Upper lobe of right lung (tissue), 1 donor: ENCODE data around the gene NINJ2. TPM values are rescaled to one million over a fixed set of nuclear protein-coding genes. Genes with fewer than 3 reads are reported as not detected.

Experiments used
- ATAC-seq: fragments of 200-7000 bp; cut with Tn5 transposase; one replicate; pipeline ENCODE4 v1.9.1; 2020; ENCODE audit warnings: mild to moderate bottlenecking, moderate library complexity
- DNase-seq: peaks from one replicate; pipeline ENCODE4 v3.0.0-alpha.2; 2020
- H3K27ac ChIP-seq: fragments of 200-600 bp; one replicate; pipeline ENCODE4 v1.8.0; 2022
- H3K27me3 ChIP-seq: fragments of 200-600 bp; one replicate; pipeline ENCODE4 v1.8.0; 2022; ENCODE audit warnings: mild to moderate bottlenecking
- H3K36me3 ChIP-seq: fragments of 200-600 bp; one replicate; pipeline ENCODE4 v1.8.0; 2022
- H3K4me1 ChIP-seq: fragments of 200-600 bp; one replicate; pipeline ENCODE4 v1.8.0; 2022
- H3K4me3 ChIP-seq: fragments of 200-600 bp; one replicate; pipeline ENCODE4 v1.8.0; 2022; ENCODE audit warnings: mild to moderate bottlenecking
- H3K9me3 ChIP-seq: fragments of 200-600 bp; one replicate; pipeline ENCODE4 v1.8.0; 2022
- intact Hi-C: fragments of 100-400 bp; cut with DNase I; formaldehyde crosslinking; loops from one replicate; pipeline ENCODE4 v1.11.0; 2022
- total RNA-seq: library from RNA; stranded (reverse); fragmentation: NEBNext Ultra II Directional; extraction: Animal tissue kit (Norgen Biotek cat#: 25700); gene quantifications from one replicate; pipeline ENCODE4 v1.2.1, GENCODE V29; 2021
- TF ChIP-seq, protein P1 (sequence below): fragments of 200-600 bp; IDR thresholded peaks from one replicate; pipeline ENCODE4 v1.8.0; 2022; ENCODE audit warnings: antibody characterized with exemption
- donor health status: DM: no; HTN: yes; CAD: no; lungs with severe emphysema.

Gene NINJ2
- total RNA-seq, 1 donor from 2014 or later = 23.4 TPM

DNA sequence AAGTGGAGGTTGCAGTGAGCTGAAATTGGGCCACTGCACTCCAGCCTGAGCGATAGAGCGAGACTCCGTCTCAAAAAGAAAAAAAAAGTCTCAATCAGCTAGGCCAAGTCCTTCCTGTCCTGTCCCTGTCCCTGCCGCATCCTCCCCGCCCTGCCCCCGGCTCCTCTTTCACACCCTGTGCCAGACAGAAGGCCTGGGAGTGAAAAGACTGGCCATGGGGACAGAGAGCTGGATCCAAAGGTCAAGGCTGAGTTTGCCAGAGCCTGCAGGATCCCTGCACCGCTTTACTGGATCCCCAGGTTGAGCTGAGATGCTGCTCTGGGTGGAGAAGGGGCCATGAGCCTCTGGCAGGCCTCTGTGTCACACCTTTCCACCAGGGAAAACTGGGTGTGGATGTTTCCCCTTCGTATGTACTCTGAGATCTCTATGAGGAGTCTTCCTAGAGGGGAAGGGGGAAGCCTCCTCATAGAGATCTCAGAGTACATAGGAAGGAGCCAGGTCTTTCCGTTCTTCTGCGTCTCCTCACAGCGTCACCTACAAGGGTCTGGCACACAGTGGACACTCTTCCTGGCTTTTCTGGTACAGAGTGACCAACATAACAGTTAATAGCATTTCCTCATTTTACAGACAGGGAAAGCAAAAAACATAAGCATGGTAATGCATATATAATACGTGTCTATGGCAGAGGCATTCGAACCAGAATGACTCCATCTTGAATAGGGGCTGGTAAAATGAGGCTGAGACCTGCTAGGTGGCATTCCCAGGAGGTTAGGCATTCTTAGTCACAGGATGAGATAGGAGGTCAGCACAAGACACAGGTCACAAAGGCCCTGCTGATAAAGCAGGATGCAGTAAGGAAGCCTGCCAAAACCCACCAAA is 35.1 kb downstream of the NINJ2 start:
- H3K4me3 ChIP-seq = no peak overlapping the region
- H3K36me3 ChIP-seq = no peaks in the 10 kb centered on the region
- peaks cover 20% of the 10 kb centered on the region for H3K4me1 ChIP-seq
- TF ChIP-seq, protein P1, sequence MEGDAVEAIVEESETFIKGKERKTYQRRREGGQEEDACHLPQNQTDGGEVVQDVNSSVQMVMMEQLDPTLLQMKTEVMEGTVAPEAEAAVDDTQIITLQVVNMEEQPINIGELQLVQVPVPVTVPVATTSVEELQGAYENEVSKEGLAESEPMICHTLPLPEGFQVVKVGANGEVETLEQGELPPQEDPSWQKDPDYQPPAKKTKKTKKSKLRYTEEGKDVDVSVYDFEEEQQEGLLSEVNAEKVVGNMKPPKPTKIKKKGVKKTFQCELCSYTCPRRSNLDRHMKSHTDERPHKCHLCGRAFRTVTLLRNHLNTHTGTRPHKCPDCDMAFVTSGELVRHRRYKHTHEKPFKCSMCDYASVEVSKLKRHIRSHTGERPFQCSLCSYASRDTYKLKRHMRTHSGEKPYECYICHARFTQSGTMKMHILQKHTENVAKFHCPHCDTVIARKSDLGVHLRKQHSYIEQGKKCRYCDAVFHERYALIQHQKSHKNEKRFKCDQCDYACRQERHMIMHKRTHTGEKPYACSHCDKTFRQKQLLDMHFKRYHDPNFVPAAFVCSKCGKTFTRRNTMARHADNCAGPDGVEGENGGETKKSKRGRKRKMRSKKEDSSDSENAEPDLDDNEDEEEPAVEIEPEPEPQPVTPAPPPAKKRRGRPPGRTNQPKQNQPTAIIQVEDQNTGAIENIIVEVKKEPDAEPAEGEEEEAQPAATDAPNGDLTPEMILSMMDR = no peak
- H3K27ac ChIP-seq = no peak overlapping the region
- intact Hi-C loops = no loop called here
- H3K9me3 ChIP-seq = no peaks in the 10 kb centered on the region
- H3K27me3 ChIP-seq = no peaks in the 10 kb centered on the region
- DNase-seq (no peak), ATAC-seq (no peak)

DNA sequence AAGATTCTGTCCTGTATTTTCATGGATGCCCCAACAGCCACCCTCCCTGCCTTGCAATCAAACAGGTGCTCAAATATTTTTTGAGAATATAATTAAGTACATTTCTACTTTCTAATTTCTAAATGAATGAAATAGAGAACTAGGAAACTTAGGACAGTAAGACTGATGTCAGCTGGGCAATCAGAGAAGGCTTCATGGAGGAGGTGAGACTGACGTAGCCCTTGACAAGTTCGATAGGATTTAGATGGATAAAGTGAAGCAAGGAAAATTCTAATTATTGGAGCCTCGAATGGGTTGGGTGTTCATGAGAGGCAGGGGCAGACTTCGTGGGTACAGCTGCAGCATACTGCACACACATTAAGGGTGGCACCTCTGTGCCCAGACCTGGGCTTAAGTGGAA is 36.0 kb downstream of the NINJ2 start:
- intact Hi-C loops = no loop called here
- Histone ChIP-seq H3K4me3 (no peak overlapping the region), H3K4me1 (peaks cover 24% of the 10 kb centered on the region), H3K27ac (no peak overlapping the region), H3K36me3 (no peaks in the 10 kb centered on the region), H3K9me3 (no peaks in the 10 kb centered on the region), H3K27me3 (no peaks in the 10 kb centered on the region)
- DNase-seq = no peak
- TF ChIP-seq, protein P1 = no peak
- no peak for ATAC-seq

DNA sequence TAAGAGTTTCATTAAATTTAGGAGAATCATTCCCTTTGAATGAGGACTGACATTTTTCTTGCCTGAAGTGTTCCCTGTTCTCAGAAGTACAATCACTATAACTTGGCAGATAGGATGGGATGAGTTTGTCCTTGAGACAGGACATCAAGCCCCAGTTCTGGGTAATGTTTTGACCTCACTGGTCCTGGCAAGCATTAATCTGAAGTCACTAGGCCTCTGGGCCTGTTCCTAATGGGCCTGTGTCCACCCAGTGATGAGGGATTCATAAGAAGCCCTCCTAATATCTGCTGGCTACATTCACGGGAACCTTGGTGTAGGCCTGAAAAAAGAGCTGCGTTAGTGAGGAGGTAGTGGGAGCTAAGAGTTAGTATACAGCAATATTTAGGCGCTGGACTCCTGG is 37.2 kb downstream of the NINJ2 start:
- H3K27me3 ChIP-seq = no peaks in the 10 kb centered on the region
- H3K27ac ChIP-seq = no peak overlapping the region
- intact Hi-C loops = no loop called here
- H3K9me3 ChIP-seq = no peaks in the 10 kb centered on the region
- DNase-seq = no peak
- TF ChIP-seq, protein P1 = no peak
- ATAC-seq = no peak
- H3K36me3 ChIP-seq = no peaks in the 10 kb centered on the region
- no peak overlapping the region for H3K4me3 ChIP-seq
- H3K4me1 ChIP-seq = peaks cover 13% of the 10 kb centered on the region

DNA sequence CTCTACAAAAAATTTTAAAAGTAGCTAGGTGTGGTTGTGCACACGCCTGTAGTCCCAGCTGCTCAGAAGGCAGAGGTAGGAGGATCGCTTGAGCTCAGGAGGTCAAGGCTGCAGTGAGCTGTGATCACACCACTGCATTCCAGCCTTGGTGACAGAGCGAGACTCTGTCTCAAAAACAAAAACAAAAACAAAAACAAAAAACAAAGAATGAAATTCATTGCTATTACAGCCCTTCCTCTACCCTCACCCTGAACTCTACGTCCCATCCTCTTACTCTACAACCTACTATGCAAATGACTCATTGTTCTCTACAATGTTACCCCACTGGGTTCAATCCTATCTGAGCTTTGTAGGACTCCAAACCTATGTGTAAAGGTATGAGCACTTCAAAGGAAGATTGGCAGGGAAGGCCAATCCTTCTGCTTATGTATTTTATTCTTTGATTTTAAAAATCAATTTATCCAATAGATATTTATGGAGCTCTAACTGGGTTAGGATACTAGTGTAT is 39.3 kb downstream of the NINJ2 start:
- H3K9me3 ChIP-seq = no peaks in the 10 kb centered on the region
- H3K4me3 ChIP-seq = no peak overlapping the region
- DNase-seq (no peak), ATAC-seq (no peak)
- H3K4me1 ChIP-seq = peaks cover 13% of the 10 kb centered on the region
- H3K36me3 ChIP-seq = no peaks in the 10 kb centered on the region
- TF ChIP-seq, protein P1 = no peak
- intact Hi-C loops = no loop called here
- no peaks in the 10 kb centered on the region for H3K27me3 ChIP-seq
- no peak overlapping the region for H3K27ac ChIP-seq

DNA sequence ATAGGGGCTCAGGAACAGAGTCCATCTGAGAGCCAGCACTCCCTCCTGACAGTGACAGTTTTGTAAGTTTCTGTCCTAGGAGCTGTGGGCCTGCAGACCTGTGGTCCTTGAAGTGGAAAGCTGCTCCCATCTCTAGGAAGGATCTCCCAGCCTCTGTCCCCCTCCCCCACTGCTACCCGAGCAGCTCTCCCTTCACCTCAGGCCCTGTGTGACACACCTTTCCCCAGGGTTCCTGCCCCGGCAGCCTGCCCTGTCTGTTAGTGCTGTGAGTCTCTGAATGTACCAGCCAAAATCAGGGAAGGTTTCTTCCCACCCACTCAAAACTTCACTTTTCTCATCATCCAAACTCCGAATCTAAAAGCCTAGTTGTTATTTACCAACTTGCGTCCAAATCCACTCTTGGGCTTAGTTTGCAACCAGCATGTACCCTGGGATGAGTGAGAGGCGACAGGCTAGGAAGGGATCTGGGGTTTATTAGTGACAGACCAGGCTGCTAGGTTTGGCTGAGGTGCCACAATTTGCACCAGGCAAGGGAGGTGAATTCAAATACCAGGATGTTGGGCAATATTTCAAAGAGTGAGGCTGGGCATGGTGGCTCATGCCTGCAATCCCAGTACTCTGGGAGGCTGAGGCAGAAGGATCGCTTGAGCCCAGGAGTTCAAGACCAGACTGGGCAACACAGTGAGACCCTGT is 39.9 kb downstream of the NINJ2 start:
- no peaks in the 10 kb centered on the region for H3K36me3 ChIP-seq
- no peaks in the 10 kb centered on the region for H3K27me3 ChIP-seq
- H3K9me3 ChIP-seq = no peaks in the 10 kb centered on the region
- H3K4me1 ChIP-seq = peaks cover 13% of the 10 kb centered on the region
- H3K27ac ChIP-seq = no peak overlapping the region
- ATAC-seq = no peak
- no peak for DNase-seq
- intact Hi-C loops = no loop called here
- TF ChIP-seq, protein P1 = no peak
- no peak overlapping the region for H3K4me3 ChIP-seq
